BE2C (cell line): ENCODE results near the gene GGN.
"Not testable (repeated sequence)": the region's sequence is repeated elsewhere in the genome, so short reads cannot be mapped to it uniquely, and the experiment has no call there.

Experiments used
- DNase-seq: peaks from one replicate; pipeline ENCODE4 v3.0.0-alpha.2; 2020
- H3K27me3 ChIP-seq: fragments of 250-450 bp; sonication (Bioruptor Pico); 2 replicates; pipeline ENCODE4 v1.5.1; 2020; ENCODE audit warnings: mild to moderate bottlenecking
- H3K36me3 ChIP-seq: fragments of 250-450 bp; sonication (Bioruptor Pico); 2 replicates; pipeline ENCODE4 v1.5.1; 2020; ENCODE audit warnings: mild to moderate bottlenecking
- H3K4me1 ChIP-seq: fragments of 250-450 bp; sonication (Bioruptor Pico); 2 replicates; pipeline ENCODE4 v1.5.1; 2020
- H3K4me3 ChIP-seq: 2 replicates; pipeline ENCODE4 v1.5.1; 2011; ENCODE audit warnings: low read depth, low read length
- H3K9me3 ChIP-seq: fragments of 250-450 bp; sonication (Bioruptor Pico); 2 replicates; pipeline ENCODE4 v1.5.1; 2020
- CTCF ChIP-seq: IDR thresholded peaks from 2 replicates; pipeline ENCODE4 v1.5.1; 2012; ENCODE audit warnings: mild to moderate bottlenecking, low read depth, low read length

The GGN gene

GRCh38 chr19:38429055-38429810 lies 41.4 kb upstream of the GGN start:
- H3K9me3 ChIP-seq: no peaks in the 10 kb centered on the region
- no peaks in the 10 kb centered on the region for H3K36me3 ChIP-seq
- H3K4me1 ChIP-seq: no peaks in the 10 kb centered on the region
- no peaks in the 10 kb centered on the region; the same call in 1 of the 2 replicates for H3K27me3 ChIP-seq
- no peak for TF ChIP-seq CTCF
- no peak for DNase-seq
- H3K4me3 ChIP-seq: no peak overlapping the region

DNA sequence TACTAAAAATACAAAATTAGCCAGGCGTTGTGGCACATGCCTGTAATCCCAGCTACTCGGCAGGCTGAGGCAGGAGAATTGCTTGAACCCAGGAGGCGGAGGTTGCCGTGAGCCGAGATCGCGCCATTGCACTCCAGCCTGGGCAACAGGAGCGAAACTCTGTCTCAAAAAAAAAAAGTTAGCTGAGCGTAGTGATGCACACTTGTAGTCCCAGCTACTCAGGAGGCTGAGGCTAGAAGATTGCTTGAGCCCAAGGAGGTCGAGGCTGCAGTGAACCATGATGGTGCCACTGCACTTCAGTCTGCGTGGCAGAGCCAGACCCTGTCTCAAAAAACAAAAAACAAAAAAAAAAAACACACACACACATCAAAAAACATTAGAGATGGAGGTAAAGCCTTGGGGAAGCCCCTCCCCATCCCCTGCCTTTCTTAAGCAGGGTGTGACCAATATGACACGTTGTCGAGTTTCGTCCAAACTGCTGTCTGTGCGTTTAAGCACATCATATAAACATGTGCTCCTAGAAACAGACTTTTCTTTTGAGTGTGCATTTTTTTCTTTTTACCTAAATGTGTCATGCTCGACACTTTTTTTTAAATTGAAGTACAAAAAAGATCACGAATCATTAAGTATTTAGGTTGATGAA lies 39.3 kb upstream of the GGN start:
- H3K4me1 ChIP-seq, H3K36me3 ChIP-seq, DNase-seq, H3K4me3 ChIP-seq, H3K27me3 ChIP-seq, H3K9me3 ChIP-seq: not testable (repeated sequence)

- no peaks in the 10 kb centered on the region for H3K27me3 ChIP-seq
- DNase-seq: no peak
- TF ChIP-seq CTCF: no peak
- H3K36me3 ChIP-seq: no peaks in the 10 kb centered on the region
- no peaks in the 10 kb centered on the region for H3K4me1 ChIP-seq
- no peak within 1 kb of the TSS for H3K4me3 ChIP-seq
- no peaks in the 10 kb centered on the region for H3K9me3 ChIP-seq
Observed at GRCh38 chr19:38425810-38426466, 38.1 kb upstream of the GGN start, which contains the start of gene RASGRP4. Gene RASGRP4 (minus strand): TSS chr19:38426219. CDS start chr19:38426091, 128 bp downstream.

GRCh38 chr19:38425222-38425809 lies 37.5 kb upstream of the GGN start:
- no peak overlapping the region for H3K4me3 ChIP-seq
- TF ChIP-seq CTCF: no peak
- no peaks in the 10 kb centered on the region for H3K4me1 ChIP-seq
- no peaks in the 10 kb centered on the region for H3K9me3 ChIP-seq
- H3K36me3 ChIP-seq: no peaks in the 10 kb centered on the region
- no peak for DNase-seq
- H3K27me3 ChIP-seq: no peaks in the 10 kb centered on the region

GRCh38 chr19:38424272-38424671 lies 36.4 kb upstream of the GGN start:
- TF ChIP-seq CTCF: no peak
- Histone ChIP-seq H3K4me1 (no peaks in the 10 kb centered on the region), H3K27me3 (no peaks in the 10 kb centered on the region), H3K9me3 (no peaks in the 10 kb centered on the region), H3K36me3 (no peaks in the 10 kb centered on the region), H3K4me3 (no peak overlapping the region)
- DNase-seq: no peak

- Histone ChIP-seq H3K36me3 (no peaks in the 10 kb centered on the region), H3K4me3 (no peak overlapping the region), H3K27me3 (no peaks in the 10 kb centered on the region; the same call in 1 of the 2 replicates), H3K9me3 (no peaks in the 10 kb centered on the region), H3K4me1 (no peaks in the 10 kb centered on the region)
- DNase-seq: no peak
- no peak for TF ChIP-seq CTCF
Observed at GRCh38 chr19:38422438-38422837, 34.6 kb upstream of the GGN start.
